NAMALWA (cell line): Measurements from ENCODE around the gene LINGO4.
A peak's percentile ranks its signal among the peaks of the same experiment; 100 is the strongest.

Experiments
- DNase-seq: peaks from one replicate; pipeline ENCODE4 v3.0.0-alpha.2; 2015; ENCODE audit warnings: low spot score

The LINGO4 gene, protein sequence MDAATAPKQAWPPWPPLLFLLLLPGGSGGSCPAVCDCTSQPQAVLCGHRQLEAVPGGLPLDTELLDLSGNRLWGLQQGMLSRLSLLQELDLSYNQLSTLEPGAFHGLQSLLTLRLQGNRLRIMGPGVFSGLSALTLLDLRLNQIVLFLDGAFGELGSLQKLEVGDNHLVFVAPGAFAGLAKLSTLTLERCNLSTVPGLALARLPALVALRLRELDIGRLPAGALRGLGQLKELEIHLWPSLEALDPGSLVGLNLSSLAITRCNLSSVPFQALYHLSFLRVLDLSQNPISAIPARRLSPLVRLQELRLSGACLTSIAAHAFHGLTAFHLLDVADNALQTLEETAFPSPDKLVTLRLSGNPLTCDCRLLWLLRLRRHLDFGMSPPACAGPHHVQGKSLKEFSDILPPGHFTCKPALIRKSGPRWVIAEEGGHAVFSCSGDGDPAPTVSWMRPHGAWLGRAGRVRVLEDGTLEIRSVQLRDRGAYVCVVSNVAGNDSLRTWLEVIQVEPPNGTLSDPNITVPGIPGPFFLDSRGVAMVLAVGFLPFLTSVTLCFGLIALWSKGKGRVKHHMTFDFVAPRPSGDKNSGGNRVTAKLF

DNA sequence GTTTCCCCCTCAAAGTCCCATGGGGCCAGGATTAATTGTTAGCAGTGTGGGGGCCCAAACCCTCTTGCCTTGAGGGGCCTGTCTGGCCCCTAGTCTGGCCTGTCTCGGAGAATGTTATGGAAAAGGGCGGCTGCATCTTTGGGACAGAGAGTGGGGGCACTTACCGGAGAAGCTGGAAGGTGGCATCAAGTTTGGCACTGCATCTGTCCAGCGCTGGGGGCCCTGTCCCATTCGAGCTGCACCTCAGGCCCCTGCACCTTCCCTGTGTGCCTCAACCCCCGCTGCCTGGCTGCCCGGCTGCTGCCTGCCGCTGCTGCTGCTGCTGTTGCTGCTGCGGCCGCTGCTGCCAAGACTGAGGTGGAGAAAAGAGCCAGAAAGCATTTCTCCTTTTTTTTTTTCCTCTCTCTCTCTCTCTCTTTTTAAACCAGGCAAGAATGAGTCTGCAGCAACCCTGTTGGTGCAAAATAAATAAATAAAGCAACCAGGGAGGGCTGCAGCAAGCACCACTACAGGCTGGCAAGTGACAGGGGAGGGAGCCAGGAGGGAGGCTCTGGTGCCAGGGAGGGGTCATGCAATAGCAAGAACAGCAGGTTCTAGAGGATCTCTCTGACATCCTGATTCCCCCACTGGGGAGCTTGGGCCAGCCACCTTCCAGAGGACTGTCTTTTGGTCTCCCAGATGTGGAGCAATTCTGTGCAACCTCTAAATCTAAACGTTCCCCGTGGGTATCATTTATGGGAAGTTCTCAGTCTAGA is at the start of gene LINGO4:
TSS of gene LINGO4 (minus strand) at position 354 of the 755 bp plus-strand sequence. CDS start 2,715 bp downstream, outside the sequence.
- DNase-seq: no peak

- no peak for DNase-seq
Measured at GRCh38 chr1:151854658-151855057, 49.4 kb upstream of the LINGO4 start.

GRCh38 chr1:151853411-151853943 is 48.3 kb upstream of the LINGO4 start, which contains the start of gene THEM5:
Gene THEM5, minus strand, starts transcription at chr1:151853712. Its CDS starts 147 bp downstream, at chr1:151853565.
- no peak for DNase-seq

DNA sequence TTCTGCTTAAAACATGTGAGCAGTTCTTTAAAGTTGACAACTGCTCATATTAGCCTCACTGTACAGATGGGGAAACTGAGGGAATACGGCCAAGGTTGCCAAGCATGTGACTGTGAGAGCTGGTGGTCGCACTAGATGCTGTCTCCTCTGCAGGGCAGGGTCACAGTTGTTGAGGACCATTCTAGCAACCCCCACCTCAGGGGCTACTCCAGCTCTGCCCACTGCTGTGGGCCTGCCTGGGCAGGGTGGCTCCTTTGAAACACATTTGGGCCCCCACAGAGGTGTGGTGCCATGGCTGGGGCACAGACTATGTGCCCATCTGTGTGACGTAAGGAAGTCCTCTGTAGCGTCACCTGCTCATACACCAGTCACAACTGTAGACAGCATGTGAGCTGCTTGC is 47.5 kb upstream of the LINGO4 start:
- DNase-seq: no peak

DNA sequence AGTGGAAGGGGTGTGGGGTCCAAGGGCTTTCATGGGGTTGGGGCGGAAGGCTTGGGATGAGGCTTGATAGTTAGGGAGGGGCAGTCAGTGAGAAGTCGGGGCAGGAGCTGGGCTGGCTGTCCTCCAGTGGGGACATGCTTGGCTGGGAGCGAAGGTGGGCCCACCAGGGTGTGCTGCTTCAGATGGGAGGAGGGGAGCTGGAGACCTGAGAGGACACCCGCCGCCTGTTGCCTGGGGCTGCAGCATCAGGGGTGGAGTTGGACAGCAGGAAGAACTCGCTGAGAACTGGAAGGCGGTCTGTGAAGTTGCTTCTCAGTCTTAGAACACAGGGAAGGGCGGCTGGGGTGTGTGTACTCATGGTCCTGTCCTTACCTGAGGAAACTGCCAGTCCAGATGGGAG is 46.7 kb upstream of the LINGO4 start:
- no peak for DNase-seq

DNA sequence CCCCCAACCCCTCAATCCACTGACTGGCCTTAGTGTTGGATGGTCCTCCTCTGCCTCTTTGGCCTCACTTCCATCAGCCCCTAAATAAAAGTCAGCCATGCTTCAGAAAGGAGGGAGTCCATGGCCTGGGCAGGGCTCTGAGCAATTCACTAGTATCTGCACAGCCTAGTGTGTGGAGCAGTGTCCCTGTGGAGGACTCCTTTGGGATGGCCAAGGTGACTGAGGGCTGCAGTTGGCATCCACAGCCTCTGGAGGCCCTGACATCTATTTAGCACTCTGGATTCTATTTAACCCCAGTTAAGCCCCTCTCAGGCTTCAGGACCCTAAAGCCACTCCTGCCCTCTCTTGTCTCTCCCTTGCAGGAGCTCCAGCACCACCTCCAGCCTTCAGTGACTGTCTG is 44.7 kb upstream of the LINGO4 start:
- DNase-seq: no peak

DNA sequence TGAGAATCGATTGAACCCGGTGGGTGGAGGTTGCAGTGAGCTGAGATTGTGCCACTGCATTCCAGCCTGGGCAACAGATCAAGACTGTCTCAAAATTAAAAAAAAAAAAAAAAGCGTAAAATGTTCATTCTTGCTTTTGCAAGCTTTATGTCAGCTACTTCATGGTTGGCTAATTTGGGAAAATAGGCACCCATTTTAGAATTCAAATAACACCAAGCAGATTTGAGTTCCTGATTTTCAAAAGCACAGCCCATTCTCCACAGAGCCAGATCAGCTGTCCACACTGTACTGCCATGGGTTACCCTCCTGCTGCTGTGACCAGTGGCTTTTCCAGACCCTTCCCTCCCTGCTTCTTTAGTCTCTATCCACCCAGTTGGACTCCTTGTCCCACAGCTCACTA is 43.9 kb upstream of the LINGO4 start:
- DNase-seq: no peak

GRCh38 chr1:151847867-151848596 is 42.8 kb upstream of the LINGO4 start:
- DNase-seq: no peak

GRCh38 chr1:151846686-151847237 is 41.5 kb upstream of the LINGO4 start:
- DNase-seq: no peak

DNA sequence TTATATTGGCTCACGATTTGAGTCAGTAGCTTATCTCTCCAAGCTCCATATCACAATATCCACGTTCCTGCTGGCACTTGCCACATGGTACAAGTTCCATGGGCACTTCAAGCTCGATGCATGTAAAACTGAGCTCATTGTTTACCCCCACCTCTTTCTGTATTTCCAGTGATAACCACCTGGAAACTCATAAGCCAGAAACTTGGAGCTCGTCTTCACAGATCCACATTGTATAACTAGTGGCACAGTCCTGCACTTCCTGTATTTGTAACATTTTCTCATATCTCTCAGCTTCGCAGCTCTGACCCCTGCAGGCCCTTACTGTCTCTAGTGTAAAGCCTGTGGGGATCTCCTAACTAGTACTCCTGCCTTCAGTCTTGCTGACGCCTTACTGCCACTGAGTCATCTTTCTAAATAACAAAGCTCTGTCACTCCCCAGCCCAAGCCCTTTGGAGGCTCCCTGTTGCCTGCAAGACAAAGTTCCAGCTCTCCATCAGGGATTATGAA is 40.9 kb upstream of the LINGO4 start:
- DNase-seq: peak; percentile 36

GRCh38 chr1:151843398-151843797 is 38.2 kb upstream of the LINGO4 start:
- DNase-seq: no peak

GRCh38 chr1:151841141-151841540 is 35.9 kb upstream of the LINGO4 start:
- DNase-seq: no peak

DNA sequence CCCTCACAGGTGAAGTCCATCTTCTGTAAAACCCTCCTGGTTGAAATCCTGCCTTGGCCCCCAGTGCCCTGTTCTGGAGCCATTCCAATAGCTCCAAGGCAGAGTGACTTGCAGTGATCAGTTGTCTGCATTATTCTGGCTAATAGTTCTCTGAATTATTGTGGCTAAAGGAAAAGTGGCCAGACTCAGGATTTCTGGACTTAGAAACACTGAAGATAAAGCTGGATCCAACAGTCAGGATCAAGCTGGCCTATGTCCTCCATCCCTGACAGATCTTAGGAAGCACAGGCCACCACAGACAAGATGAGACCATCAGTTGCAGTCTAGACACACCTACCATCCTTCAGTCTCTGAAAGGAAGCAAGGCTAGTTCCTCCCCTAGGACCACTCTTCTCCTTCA is 35.2 kb upstream of the LINGO4 start:
- DNase-seq: no peak

DNA sequence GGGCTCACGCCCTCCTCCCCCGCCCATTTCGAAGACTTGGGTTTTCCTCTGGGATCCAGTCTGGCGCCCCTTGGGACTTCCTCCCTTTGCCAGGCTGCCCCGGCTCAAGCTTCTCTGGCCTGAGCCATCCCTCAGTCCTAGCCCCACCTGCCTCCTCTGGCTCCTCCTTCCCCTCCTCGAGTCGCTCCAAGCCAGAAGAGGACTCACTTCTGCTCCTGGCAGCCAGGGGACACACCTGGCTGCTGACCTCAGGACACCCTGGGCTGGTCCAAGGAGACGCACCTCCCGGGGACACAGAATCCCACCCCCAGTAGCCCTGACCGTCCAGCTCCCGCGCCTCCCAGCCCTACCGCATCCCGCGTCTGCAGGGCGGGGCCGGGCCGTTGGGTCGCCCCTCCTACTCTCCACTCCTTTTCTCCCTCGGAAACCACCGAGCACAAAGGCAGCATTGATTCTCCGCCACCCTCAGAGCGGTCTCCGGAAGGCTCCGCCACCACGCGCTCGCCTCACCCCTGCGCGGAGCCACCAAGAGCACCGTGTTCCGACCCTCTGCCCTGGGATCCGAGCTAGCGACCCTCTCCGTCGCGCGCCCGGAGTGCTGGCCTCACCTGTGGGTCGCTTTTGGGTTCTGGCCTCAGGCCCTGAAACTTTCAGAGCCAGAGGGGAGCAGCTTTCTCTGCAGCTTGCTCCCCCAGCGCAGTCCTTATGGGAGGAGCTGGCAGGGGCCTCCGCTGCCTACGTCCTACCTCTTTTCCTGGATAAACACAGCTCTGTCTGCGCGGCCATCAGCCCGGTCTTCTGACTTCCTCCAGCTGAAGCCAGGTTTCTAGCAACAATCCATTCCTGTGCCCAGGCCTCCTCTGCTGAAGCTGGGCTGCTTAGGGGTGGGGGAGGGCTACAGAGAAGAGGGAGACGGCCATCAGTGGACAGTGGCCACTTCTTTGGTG is 34.5 kb upstream of the LINGO4 start, which contains the start of gene C2CD4D:
TSS of gene C2CD4D (minus strand) at position 364 of the 947 bp plus-strand sequence. CDS start 831 bp downstream, outside the sequence.
- no peak for DNase-seq

- DNase-seq: no peak
Measured at GRCh38 chr1:151839082-151839412, 33.8 kb upstream of the LINGO4 start.

DNA sequence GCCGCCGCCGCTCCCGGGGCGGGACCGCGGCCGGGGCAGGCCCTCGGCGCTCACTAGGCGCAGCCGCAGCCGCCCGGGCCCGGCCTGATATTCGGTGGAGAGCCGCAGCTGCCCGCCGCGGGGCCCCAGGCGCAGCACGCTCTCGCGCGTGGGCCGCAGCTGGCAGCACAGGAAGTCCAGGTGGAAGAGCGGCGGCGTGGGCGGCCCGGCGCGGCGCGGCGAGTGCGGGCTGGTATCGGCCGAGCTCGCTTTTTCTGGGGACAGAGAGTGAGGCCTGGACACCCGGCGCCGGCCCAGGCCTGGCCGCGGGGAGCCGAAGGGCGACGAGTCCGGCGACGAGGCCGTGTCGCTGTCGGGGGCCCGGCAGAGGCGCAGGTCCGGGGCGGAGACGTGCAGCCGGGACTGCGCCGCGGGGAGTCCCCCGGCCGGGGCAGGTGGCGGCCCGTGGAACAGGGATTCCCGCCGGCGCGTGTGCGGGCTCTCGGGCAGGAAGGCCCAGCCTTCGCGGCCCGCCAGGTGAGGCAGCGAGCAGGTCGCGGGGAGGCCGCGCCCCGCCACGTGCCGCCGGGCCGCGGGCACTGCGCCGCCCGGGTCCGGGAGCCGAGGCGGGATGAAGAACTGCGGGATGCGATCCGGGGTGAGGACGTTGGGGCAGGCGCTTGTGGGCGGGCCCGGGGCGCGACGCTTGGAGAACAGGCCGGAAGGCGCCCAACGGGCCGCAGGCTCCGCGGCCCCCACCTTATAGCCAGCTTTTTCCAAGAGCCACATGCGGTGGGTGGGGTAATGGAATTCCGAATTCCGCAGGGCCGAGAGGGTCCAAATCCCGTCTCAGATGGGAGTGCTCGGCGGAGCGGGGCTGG is 33.2 kb upstream of the LINGO4 start:
- no peak for DNase-seq

DNA sequence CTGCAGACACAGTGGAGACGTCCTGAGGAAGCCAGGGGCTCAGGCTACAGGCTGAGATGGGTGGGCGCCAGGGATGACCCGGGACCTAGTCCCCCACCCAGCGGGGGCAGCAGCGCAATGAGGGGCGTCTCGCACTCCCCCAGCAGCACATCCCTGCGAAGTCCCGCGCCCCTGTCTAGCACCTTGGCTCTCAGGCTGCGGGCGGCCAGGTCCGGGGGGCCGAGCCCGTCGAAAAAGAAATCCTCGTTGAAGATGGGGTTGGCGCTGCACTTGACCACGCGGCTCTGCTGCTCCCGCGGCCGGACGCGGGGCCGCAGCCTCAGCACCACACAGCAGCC is 32.6 kb upstream of the LINGO4 start:
- no peak for DNase-seq

DNA sequence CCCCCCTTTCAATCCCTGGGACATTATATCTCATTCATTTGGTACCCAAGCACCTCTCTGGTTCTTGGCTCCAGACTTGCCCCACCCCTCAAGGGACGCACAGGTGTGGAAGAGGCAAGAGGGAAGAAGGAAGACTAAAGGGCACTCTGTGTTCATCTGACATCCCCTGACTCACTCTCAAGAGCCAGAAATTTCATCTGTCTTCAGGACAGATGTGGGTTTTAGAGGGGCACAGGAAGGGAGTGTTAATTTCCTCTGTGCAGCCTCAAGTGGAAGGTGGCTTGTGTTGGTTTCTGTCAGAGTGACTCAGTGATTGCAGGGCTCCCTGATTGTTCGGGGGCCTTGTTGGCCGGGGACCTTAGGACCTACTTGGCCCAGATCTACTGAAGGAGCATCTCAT is 32.0 kb upstream of the LINGO4 start:
- DNase-seq: no peak

DNA sequence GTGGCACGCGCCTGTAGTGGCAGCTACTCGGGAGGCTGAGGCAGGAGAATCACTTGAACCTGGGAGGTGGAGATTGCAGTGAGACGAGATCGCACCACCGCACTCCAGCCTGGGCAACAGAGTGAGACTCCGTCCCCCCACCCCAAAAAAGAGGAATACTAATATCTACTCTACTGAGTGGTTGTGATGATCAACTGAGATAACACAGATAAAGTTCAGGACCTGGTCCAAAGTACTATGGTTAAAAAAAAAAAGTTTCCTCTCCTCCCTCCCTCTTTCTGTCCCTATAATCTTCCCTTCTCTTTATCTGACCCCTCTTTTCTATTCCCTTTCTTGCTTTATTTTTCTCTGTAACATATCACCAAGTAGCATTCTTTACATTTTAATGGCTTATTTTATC is 30.4 kb upstream of the LINGO4 start:
- no peak for DNase-seq
